ENCODE measurements around the gene MYLK3.

Gene MYLK3

GRCh38 chr16:46709469-46710005 is 38.6 kb downstream of the MYLK3 start:
- TF ChIP-seq, protein P1, sequence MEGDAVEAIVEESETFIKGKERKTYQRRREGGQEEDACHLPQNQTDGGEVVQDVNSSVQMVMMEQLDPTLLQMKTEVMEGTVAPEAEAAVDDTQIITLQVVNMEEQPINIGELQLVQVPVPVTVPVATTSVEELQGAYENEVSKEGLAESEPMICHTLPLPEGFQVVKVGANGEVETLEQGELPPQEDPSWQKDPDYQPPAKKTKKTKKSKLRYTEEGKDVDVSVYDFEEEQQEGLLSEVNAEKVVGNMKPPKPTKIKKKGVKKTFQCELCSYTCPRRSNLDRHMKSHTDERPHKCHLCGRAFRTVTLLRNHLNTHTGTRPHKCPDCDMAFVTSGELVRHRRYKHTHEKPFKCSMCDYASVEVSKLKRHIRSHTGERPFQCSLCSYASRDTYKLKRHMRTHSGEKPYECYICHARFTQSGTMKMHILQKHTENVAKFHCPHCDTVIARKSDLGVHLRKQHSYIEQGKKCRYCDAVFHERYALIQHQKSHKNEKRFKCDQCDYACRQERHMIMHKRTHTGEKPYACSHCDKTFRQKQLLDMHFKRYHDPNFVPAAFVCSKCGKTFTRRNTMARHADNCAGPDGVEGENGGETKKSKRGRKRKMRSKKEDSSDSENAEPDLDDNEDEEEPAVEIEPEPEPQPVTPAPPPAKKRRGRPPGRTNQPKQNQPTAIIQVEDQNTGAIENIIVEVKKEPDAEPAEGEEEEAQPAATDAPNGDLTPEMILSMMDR (IDR thresholded peaks at IDR 0.05) = no peak

- TF ChIP-seq, protein P1 (IDR thresholded peaks at IDR 0.05) = no peak
These were observed 41.5 kb downstream of the MYLK3 start for GRCh38 chr16:46706642-46707041.

DNA sequence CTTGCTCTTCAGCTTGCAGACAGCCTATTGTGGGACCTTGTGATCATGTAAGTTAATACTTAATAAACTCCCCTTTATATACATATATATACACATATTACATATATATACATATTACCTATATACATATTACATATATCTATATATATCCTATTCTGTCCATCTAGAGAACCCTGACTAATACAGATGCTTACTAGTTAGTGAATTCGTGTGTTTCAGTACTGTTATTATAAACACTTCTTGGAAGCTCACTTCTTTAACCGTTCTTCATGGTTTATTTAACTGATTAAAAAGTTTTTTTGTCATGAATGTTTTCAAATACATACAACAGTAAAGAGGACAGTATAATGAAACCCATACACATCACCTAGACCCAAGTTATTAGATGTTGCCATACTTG is 46.1 kb downstream of the MYLK3 start:
- TF ChIP-seq, protein P1 (IDR thresholded peaks at IDR 0.05) = no peak

GRCh38 chr16:46701615-46702014 is 46.5 kb downstream of the MYLK3 start:
- TF ChIP-seq, protein P1 (IDR thresholded peaks at IDR 0.05) = no peak

DNA sequence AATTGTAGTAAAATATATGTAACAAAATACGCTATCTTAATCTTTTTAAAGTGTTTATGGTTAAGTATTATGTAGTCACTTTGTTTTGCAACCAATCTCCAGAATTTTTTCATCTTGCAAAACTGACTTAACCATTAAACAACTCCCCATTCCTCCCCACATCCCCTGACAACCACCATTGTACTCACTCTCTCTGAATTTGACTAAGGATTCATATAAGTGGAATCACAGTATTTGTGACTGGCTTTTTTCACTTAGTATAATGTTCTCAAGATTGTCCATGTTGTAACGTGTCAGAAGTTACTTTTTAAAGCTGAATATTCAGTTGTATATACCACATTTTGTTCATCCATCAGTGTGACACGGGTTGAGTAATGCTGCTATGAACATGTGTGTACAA is 48.1 kb downstream of the MYLK3 start:
- TF ChIP-seq, protein P1 (IDR thresholded peaks at IDR 0.05) = no peak

DNA sequence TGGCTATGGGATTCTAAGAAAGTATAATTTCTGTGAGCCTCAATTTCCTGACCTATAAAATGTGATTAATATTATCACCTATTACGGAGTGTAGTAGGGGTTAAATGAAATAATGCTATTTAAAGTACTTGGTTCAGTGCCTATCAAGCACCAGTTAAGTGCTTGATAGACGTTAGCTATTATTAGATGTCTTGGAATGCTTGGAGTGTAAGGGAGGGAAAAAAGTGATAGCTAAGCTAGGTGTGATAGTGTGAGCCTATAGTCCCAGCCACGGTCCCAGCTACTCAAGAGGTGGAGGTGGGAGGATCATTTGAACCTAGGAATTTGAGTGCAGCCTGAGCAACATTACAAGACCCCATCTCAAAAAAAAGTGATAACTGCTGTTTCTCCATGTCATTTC is 51.2 kb downstream of the MYLK3 start:
- TF ChIP-seq, protein P1 (IDR thresholded peaks at IDR 0.05) = no peak

DNA sequence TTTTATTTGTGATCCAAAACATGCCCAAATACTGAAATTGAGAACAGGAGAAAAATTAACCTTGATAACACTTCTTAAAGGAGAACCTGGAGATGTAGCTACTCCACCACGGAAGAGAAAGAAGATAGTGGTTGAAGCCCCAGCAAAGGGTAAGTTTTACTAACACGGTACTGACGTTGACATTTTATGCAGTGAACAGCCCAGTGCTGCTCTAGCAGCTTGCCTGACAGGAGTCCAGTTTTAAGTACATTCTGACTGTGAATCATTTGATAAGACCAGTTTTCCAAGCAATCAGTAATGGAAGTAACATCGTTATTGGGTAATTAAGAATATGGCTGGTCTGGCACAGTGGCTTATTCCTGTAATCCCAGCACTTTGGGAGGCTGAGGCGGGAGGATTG is 52.2 kb downstream of the MYLK3 start:
- TF ChIP-seq, protein P1 (IDR thresholded peaks at IDR 0.05) = no peak

- TF ChIP-seq, protein P1 (IDR thresholded peaks at IDR 0.05) = no peak
These were observed 54.5 kb downstream of the MYLK3 start for GRCh38 chr16:46693598-46693997.
